GM10266 (cell line): Measurements from ENCODE around the gene MAPK1.
"Not testable (repeated sequence)": the region's sequence is repeated elsewhere in the genome, so short reads cannot be mapped to it uniquely, and the experiment has no call there.

Experiments
- DNase-seq: peaks from one replicate; pipeline ENCODE4 v3.0.0; 2012; ENCODE audit errors: extremely low spot score
- TF ChIP-seq, protein P1 (sequence below): IDR thresholded peaks from 2 replicates; pipeline ENCODE4 v1.5.1; 2012; ENCODE audit warnings: mild to moderate bottlenecking, low read depth; ENCODE audit not compliant: control insufficient read depth, insufficient read depth; ENCODE audit errors: missing control alignments

MAPK1 gene

GRCh38 chr22:21753374-21754111 lies 113.9 kb downstream of the MAPK1 start:
- DNase-seq: no peak
- TF ChIP-seq, protein P1, sequence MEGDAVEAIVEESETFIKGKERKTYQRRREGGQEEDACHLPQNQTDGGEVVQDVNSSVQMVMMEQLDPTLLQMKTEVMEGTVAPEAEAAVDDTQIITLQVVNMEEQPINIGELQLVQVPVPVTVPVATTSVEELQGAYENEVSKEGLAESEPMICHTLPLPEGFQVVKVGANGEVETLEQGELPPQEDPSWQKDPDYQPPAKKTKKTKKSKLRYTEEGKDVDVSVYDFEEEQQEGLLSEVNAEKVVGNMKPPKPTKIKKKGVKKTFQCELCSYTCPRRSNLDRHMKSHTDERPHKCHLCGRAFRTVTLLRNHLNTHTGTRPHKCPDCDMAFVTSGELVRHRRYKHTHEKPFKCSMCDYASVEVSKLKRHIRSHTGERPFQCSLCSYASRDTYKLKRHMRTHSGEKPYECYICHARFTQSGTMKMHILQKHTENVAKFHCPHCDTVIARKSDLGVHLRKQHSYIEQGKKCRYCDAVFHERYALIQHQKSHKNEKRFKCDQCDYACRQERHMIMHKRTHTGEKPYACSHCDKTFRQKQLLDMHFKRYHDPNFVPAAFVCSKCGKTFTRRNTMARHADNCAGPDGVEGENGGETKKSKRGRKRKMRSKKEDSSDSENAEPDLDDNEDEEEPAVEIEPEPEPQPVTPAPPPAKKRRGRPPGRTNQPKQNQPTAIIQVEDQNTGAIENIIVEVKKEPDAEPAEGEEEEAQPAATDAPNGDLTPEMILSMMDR: no peak

GRCh38 chr22:21752276-21752675 lies 115.2 kb downstream of the MAPK1 start:
- TF ChIP-seq, protein P1: no peak
- no peak for DNase-seq

DNA sequence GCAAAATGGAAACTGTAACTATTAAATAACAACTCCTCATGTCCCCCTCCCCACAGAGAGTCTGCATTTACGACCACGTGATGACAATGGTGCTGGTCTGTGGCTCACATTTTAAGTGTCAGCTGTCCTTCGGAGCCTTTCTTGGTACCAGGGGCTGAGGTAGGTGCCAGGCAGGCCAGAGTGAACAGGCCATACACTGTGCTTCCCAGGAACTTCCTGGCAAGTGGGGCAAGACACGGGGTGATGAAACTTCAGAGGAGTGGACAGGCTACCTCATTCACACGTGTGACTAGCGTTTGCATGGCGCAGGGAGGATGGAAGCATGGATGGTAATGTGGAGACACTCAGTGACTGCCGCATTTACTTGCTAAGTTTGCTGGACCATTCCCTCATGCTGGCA lies 121.5 kb downstream of the MAPK1 start:
- DNase-seq: no peak
- TF ChIP-seq, protein P1: no peak

DNA sequence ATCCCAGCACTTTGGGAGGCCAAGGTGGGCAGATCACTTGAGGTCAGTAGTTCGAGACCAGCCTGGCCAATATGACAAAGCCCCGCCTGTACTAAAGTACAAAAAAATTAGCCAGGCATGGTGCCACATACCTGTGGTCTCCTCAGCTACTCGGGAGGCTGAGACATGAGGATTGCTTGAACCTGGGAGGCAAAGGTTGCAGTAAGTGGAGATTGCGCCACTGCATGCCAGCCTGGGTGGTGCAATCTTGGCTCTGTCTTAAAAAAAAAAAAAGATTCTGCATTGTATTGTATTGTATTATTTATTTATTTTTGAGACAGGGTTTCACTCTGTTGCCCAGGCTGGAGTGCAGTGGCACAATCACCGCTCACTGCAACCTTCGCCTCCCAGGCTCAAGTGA lies 122.5 kb downstream of the MAPK1 start:
- not testable (repeated sequence) for DNase-seq

DNA sequence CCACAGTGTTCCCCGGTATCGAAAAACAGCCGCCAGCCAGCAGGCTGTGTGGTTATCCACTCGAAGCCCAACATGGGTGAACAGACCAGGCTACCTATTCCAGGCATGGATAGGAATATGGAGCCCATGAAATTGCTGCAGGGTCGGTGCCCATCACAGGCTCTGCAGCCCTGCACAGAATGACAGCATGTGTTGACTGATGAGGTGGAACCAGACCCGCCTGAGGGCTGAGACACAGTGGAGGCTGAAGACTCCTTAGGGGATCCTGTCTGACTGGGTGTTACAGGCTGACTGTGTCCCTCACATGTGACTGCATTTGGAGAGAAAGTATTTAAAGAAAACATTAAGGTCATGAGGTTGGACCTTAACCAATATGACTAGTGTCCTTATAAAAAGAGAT lies 125.7 kb downstream of the MAPK1 start:
- TF ChIP-seq, protein P1: no peak
- no peak for DNase-seq

DNA sequence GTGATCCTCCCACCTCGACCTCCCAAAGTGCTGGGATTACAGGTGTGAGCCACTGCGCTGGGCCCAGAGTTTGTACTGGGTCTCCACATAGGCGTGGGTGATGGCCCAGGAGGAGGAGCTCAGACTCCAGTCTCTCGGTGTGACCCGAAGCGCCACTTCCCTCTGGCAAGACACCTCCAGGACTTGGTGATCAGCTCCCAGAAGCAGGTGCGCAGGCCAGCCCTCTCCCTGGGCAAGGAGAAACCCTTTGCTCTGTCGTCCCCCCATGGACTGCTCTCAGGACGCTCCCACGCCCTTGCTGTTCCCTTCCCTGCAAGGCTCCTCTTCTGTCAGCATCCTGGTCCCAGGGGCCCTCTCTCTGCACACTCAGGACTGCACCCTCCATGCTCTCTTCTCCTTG lies 126.4 kb downstream of the MAPK1 start:
- TF ChIP-seq, protein P1: no peak

GRCh38 chr22:21739828-21740377 lies 127.5 kb downstream of the MAPK1 start:
- TF ChIP-seq, protein P1: no peak
- DNase-seq: no peak

More for the DNA sequence above, 126.4 kb downstream of the MAPK1 start:
- DNase-seq: no peak
